Cardiac fibroblast (primary cell): ENCODE results near the gene GRK5.
"Not testable (repeated sequence)": the region's sequence is repeated elsewhere in the genome, so short reads cannot be mapped to it uniquely, and the experiment has no call there.

Experiments
- DNase-seq, 2 donors: peaks; one replicate each; pipeline versions ENCODE4 v3.0.0 to v3.0.0-alpha.2; 2010; ENCODE audit warnings: low read depth in 2 of 2
- H3K4me3 ChIP-seq, 2 donors: replicated peaks in 1 of 2; 1 replicate in 1 of 2; 2 replicates in 1 of 2; pipeline ENCODE4 v1.5.1; 2011; ENCODE audit warnings: low read depth in 2 of 2, low read length in 2 of 2, mild to moderate bottlenecking in 2 of 2, moderate library complexity in 1 of 2
- CTCF ChIP-seq: IDR thresholded peaks from one replicate; pipeline ENCODE4 v1.5.1; 2011; ENCODE audit warnings: low read depth, mild to moderate bottlenecking, low read length, inconsistent platforms

GRK5 gene

GRCh38 chr10:119461923-119462322 lies 254.6 kb downstream of the GRK5 start:
- no peak for TF ChIP-seq CTCF
- DNase-seq, result no peak
- no peak overlapping the region for H3K4me3 ChIP-seq

DNA sequence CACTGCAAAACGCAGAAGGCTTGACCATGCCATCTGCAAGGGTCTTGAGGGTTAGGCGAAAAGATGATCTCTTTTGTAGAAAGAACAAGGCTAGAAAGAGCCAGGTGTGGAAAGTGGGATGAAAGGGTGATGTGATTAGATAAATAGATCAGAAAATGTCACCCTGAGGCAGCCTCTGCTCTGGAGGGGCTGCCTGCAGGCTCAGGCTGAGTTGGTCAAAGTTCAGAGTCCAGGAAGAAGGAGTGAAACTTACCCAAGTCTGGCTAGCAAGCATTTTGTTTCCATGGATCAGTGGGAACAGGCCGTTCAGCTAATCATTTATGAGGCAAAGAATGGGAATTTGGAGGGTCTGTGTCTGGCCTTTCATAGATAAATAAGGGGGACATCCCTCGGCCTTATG lies 255.4 kb downstream of the GRK5 start:
- TF ChIP-seq CTCF, result no peak
- no peak for DNase-seq
- H3K4me3 ChIP-seq, result no peak overlapping the region

DNA sequence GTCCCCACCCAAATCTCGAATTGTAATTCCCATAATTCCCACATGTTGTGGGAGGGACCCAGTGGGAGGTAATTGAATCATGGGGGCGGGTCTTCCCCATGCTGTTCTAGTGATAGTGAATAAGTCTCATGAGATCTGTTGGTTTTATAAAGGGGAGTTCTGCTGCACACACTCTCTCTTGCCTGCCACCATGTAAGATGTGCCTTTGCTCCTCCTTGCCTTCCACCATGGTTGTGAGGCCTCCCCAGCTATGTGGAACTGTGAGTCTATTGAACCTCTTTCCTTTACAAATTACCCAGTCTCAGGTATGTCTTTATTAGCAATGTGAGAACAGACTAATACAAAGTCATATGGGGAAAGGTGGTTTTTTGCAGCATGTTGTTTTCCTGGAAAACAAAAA lies 255.8 kb downstream of the GRK5 start:
- H3K4me3 ChIP-seq, DNase-seq: not testable (repeated sequence)

- H3K4me3 ChIP-seq, result no peak overlapping the region
- no peak for TF ChIP-seq CTCF
- DNase-seq, result no peak
Measured at GRCh38 chr10:119465085-119465484, 257.7 kb downstream of the GRK5 start.

DNA sequence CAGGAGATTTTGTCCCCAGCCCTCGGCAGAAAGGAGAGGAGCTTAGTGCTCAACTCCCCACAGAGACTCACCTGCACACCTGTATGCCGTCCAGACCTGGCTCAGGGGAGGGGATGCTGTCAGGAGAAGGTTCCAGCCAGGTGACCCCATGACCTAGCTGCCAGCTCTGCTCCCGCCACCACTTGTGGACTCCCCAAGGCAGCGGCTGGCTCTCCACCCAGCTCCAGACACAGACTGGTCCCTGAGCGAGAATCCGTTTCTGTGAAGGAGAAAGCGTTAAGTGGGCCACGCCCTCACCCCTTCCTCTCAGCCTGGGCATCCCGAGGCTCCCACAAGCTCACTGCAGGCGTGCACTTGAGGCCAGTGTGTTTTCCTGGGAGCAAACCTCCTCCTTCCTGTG lies 258.7 kb downstream of the GRK5 start:
- DNase-seq, result no peak
- H3K4me3 ChIP-seq, result no peak overlapping the region
- no peak for TF ChIP-seq CTCF

DNA sequence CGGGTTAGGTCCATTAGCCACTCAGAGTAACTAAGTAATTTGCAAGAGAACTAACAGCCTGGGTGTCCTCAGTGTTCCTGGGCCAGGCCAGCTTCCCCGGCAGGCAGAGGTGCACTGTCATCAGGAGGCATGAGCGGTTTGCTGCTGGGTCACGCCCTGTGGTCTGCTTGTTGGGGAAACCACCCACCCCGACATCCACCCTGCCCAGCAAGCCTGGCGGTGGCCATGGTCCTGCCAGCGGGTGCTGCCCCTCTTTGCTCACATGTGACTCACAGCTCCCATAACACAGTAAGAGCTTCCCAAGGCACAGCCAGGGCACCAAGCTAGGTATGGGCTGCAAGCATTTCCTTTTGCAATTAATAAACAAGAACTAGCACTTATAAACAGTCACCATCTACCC lies 259.3 kb downstream of the GRK5 start:
- DNase-seq, result no peak
- TF ChIP-seq CTCF, result no peak
- no peak overlapping the region for H3K4me3 ChIP-seq

GRCh38 chr10:119468542-119469324 lies 261.4 kb downstream of the GRK5 start:
- DNase-seq, result no peak
- TF ChIP-seq CTCF, result no peak
- no peak overlapping the region for H3K4me3 ChIP-seq
